NCI-H524 treated with DMSO at 0.1 percent for 48 hours (cell line): ENCODE data around the gene ISOC2.

Source experiments
- DNase-seq: peaks from one replicate; lab custom pipeline; 2025; lab: John Stamatoyannopoulos, UW

ISOC2 gene

DNA sequence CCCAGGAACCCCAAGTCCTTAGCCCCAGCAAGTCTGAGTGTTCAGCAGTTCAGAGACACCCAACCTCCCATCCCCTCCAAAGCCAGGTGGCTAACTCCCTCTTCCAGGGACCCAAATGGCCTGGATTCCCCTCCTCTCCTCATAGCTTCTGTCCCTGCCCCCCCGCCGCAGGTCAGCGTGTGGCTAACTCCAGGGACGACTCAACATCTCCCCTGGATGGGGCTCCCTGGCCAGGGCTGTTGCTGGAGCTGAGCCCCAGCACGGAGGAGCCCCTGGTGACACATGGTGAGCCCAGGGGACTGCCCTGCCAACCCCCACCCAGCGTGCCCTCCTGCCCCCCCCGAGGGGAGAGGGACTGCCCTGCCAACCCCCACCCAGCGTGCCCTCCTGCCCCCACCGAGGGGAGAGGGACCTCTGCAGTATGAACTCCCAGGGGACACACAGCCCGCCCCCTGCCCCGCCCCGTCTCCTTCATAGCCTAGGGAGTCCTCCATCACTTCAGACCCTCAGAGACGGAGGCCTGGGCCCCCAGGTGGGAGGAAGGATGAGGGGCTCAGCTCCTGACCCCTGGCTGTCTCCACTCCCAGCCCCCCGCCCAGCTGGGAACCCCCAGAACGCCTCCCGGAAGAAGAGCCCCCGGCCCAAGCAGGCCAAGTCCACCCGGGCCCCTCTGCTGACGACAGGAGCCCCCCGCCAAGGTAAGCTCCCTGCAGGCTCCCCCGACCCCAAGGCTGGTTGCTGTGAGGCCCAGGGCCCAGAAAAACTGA is 28.5 kb upstream of the ISOC2 start:
- no peak for DNase-seq

DNA sequence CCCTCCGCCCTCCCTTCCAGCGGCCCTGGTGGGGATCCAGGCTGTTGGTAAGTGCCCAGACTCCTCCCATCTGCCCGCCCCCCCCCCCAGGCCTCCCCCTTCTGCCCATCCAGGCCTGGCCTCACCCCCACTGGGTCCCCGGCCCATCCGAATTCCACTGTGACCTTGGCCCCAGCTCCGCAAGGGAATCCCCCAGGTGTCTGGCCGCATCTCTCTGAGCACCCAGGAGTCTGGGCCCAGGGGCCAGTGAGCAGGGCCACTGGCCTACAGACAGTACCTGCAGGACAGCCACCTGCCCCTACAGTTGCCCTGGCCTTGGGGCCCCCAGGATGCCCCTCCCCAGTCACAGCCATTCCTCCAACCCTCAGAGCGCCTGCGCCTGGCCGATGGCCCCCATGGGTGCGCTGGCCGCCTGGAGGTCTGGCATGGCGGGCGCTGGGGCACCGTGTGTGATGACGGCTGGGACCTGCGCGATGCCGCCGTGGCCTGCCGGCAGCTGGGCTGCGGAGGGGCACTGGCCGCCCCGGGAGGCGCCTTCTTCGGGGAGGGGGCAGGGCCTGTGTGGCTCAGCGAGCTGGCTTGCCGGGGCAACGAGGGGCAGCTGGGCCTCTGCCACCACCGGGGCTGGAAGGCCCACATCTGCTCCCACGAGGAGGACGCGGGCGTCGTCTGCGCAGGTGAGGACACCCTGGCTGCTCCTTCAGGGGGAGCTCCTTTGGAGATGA is 27.7 kb upstream of the ISOC2 start:
- no peak for DNase-seq

DNA sequence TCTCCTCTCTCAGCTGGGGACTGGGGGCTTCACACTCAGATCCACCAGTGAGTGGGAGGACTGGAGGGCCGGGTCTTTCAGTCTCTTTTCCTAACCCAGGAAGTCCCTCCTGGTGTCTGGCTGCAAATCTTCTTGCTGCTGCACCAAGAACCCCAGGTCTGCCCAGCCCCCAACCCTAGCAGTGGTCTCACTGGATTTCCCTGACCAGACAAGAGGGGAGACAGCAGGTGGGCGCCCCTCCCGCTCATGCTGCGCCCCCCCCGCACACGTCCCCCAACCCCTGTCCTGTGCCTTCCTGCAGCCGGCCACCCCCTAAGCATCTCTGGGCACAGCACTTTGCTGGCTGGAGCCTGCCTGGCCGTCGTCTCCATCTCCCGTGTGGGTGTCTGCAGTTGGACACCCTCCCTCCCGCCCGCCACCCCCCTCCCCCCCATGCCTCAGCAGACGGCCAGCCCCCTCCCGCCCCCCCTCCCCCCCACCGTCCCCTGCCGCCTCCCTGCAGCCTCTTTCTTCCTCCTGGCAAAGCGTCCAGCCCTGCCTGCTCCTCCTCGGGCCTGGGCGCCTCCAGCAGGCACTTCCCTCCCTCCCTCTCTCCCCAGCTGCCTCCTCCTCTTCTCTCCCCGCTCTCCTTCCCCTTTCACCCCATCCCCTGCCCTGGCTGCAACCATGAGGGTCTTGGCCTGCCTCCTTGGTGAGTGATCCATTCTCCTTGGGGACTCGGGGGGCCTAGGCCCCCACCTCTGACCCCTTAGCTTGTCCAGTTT is 26.7 kb upstream of the ISOC2 start, which contains the start of gene SSC5D:
TSS of gene SSC5D (plus strand) at position 513 of the 764 bp plus-strand sequence. CDS start at position 667, 154 bp downstream.
- no peak for DNase-seq

- DNase-seq = no peak
These were observed 25.8 kb upstream of the ISOC2 start for GRCh38 chr19:55486971-55487923.

GRCh38 chr19:55486043-55486970 is 24.9 kb upstream of the ISOC2 start:
- no peak for DNase-seq

GRCh38 chr19:55485439-55486011 is 24.1 kb upstream of the ISOC2 start:
- DNase-seq = no peak

- peak; percentile 42 for DNase-seq
These were observed 23.4 kb upstream of the ISOC2 start, which contains the start of gene NAT14 for GRCh38 chr19:55484593-55485438. Gene NAT14, plus strand, starts transcription at chr19:55485188. Its CDS starts 521 bp downstream, at chr19:55485709.

DNA sequence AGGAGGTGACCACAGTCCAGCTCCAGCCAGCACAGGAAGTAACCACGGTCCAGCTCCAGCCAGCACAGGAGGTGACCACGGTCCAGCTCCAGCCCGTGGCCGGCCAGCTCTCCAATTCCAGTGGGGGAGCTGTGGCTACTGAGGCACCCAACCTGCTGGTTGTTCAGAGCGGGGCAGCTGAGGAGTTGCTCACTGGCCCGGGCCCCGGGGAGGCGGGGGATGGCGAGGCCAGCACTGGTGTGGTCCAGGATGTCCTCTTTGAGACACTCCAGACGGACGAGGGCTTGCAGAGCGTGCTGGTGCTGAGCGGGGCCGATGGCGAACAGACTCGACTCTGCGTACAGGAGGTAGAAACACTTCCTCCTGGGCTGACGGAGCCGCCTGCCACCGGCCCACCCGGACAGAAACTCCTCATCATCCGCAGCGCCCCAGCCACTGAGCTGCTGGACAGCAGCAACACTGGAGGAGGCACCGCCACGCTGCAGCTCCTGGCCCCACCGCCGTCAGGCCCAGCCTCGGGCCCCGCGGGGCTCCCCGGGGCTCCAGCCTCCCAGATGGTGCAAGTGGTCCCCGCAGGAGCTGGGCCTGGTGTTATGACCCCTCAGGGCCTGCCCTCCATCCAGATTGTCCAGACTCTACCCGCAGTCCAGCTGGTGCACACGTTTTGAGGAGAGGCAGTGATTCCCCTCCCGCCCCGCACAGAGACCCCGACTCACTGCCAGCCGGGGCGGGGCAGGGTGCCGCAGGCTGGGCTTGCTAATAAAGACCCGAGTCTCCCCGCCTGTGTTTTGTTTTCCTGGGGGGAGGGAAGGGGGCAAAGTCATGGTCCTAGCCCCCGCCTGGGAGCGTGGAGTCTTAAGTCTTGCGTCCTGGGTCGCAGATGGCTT is 22.5 kb upstream of the ISOC2 start:
- DNase-seq = no peak

GRCh38 chr19:55482967-55483705 is 21.7 kb upstream of the ISOC2 start:
- no peak for DNase-seq

GRCh38 chr19:55482156-55482961 is 20.9 kb upstream of the ISOC2 start:
- DNase-seq = no peak

GRCh38 chr19:55481794-55482155 is 20.3 kb upstream of the ISOC2 start:
- no peak for DNase-seq

- no peak for DNase-seq
These were observed 19.8 kb upstream of the ISOC2 start for GRCh38 chr19:55481148-55481793.

GRCh38 chr19:55479451-55480230 is 18.2 kb upstream of the ISOC2 start:
- no peak for DNase-seq

GRCh38 chr19:55479045-55479444 is 17.6 kb upstream of the ISOC2 start:
- DNase-seq = no peak

- no peak for DNase-seq
These were observed 16.9 kb upstream of the ISOC2 start for GRCh38 chr19:55478364-55478763.
